GM12801 (cell line): Measurements from ENCODE around the gene SNAPC4.

Source experiments
- TF ChIP-seq, protein P1 (sequence below): IDR thresholded peaks from one replicate; pipeline ENCODE4 v1.5.1; 2011; ENCODE audit warnings: control low read depth; ENCODE audit not compliant: insufficient read length; ENCODE audit errors: extremely low read depth

The SNAPC4 gene

DNA sequence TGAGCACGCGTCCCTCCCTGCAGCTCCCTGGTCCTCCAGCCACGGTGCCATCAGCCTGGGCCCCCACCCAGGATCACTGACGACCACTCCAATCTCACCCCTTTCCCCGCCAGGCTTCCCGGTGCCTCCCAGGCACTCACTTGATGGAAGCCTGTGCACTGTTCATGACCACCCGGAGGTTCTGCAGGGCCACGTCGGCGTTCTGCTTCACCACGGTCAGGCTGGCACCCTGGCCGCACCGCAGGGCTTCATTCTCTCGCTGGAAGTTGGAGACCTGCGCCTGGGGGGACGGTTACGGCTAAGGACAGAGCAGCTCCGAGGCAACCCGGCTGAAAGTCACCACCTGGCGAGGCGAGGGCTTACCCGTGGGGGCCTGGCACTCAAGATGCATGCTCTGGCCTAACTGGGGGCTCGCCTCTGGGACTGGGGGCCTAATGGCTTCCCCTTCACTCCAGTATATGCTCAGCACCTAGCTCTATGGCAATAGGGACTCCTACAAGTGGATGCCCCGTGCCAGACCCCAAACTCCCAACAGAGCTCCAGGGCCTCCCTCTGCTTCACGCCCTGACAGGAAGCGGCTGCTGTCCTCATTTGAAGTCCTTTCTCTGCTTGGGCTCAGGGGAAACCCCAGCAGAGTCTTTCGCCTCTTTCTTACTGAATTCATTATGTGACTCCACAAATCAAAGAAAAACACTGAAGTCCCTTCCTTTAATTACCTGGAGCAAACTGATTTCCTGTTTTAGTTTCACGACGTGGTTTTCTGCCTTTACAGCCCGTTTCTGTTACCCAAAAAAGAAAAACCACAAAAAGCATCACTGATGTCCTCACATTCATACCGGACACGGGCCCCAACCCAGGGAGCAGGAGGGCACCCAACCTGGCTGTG lies 4.2 kb upstream of the SNAPC4 start:
- TF ChIP-seq, protein P1, sequence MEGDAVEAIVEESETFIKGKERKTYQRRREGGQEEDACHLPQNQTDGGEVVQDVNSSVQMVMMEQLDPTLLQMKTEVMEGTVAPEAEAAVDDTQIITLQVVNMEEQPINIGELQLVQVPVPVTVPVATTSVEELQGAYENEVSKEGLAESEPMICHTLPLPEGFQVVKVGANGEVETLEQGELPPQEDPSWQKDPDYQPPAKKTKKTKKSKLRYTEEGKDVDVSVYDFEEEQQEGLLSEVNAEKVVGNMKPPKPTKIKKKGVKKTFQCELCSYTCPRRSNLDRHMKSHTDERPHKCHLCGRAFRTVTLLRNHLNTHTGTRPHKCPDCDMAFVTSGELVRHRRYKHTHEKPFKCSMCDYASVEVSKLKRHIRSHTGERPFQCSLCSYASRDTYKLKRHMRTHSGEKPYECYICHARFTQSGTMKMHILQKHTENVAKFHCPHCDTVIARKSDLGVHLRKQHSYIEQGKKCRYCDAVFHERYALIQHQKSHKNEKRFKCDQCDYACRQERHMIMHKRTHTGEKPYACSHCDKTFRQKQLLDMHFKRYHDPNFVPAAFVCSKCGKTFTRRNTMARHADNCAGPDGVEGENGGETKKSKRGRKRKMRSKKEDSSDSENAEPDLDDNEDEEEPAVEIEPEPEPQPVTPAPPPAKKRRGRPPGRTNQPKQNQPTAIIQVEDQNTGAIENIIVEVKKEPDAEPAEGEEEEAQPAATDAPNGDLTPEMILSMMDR, result no peak

DNA sequence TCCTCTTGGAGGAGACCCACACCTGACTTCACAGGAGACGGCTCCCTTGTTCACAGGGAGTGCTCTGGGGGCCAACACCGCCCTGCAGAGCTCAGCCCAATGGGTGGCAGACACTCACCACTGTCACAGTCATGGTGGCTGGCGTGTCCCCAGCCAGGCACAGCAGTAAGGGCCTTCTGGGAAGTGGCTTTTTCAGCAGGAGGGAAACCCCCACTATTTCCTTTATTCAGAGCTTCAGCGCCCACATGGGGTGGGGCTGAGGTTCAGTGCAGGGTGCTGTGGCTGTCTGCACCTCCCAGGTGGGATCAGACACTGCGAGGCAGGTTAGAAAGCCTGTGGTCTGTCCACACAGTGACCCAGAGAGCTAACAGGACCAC lies 3.6 kb upstream of the SNAPC4 start:
- TF ChIP-seq, protein P1, result no peak

GRCh38 chr9:136402067-136402466 lies 2.1 kb upstream of the SNAPC4 start:
- TF ChIP-seq, protein P1, result no peak

GRCh38 chr9:136401173-136401922 lies 1.4 kb upstream of the SNAPC4 start:
- TF ChIP-seq, protein P1, result no peak

GRCh38 chr9:136399176-136400037 lies 563 bp downstream of the SNAPC4 start:
- TF ChIP-seq, protein P1, result no peak

DNA sequence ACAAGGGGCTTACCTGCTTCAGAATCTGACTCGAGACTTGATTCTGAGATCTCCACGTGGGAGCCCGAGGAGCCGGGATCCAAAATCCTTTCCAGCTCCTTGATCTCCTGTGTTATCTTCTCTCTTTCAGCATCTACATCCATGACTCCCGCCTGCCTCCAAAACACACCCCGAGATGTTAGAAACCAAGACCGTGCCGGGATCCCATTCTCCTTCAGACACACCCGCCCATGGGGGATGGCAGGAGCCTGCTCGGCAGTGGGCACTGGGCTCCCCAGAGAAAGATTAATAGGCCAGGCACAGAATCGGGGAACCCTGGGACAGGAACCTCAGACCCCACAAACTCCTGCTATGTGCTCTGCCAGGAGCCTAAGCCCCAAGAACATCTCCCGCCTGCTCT lies 1.7 kb downstream of the SNAPC4 start:
- TF ChIP-seq, protein P1, result no peak

GRCh38 chr9:136397643-136398042 lies 2.3 kb downstream of the SNAPC4 start:
- TF ChIP-seq, protein P1, result no peak
